ENCODE results near the gene COQ7.

COQ7 gene

GRCh38 chr16:19127674-19128131 lies 60.3 kb downstream of the COQ7 start:
- no peaks in the 10 kb centered on the region for H3K9me3 ChIP-seq (ENCODE audit: severe bottlenecking)
- no peak overlapping the region for H3K4me3 ChIP-seq (ENCODE audit: severe bottlenecking)
- no peaks in the 10 kb centered on the region for H3K36me3 ChIP-seq (ENCODE audit: low read depth)
- peaks cover 12% of the 10 kb centered on the region for H3K4me1 ChIP-seq (ENCODE audit: insufficient read depth, poor library complexity, severe bottlenecking)
- TF ChIP-seq CTCF (IDR thresholded peaks at IDR 0.05; ENCODE audit: poor library complexity, severe bottlenecking): no peak
- DNase-seq (ENCODE audit: low spot score) (no peak), ATAC-seq (ENCODE audit: low read depth) (no peak)
- H3K27me3 ChIP-seq (ENCODE audit: insufficient read depth, poor library complexity, severe bottlenecking): no peaks in the 10 kb centered on the region
- no peak overlapping the region for H3K27ac ChIP-seq (ENCODE audit: poor library complexity, severe bottlenecking)

- no peak overlapping the region for H3K27ac ChIP-seq (ENCODE audit: poor library complexity, severe bottlenecking)
- TF ChIP-seq CTCF (IDR thresholded peaks at IDR 0.05; ENCODE audit: poor library complexity, severe bottlenecking): no peak
- ATAC-seq (ENCODE audit: low read depth): no peak
- DNase-seq (ENCODE audit: low spot score): no peak
- no peak overlapping the region for H3K4me3 ChIP-seq (ENCODE audit: severe bottlenecking)
- H3K9me3 ChIP-seq (ENCODE audit: severe bottlenecking): no peaks in the 10 kb centered on the region
- no peaks in the 10 kb centered on the region for H3K36me3 ChIP-seq (ENCODE audit: low read depth)
- peaks cover 12% of the 10 kb centered on the region for H3K4me1 ChIP-seq (ENCODE audit: insufficient read depth, poor library complexity, severe bottlenecking)
- H3K27me3 ChIP-seq (ENCODE audit: insufficient read depth, poor library complexity, severe bottlenecking): no peaks in the 10 kb centered on the region
These were observed 61.2 kb downstream of the COQ7 start for GRCh38 chr16:19128454-19129200.

Data from RWPE2 (cell line).